ENCODE results near the gene NPNT. TPM values are rescaled to one million over a fixed set of nuclear protein-coding genes. Genes with fewer than 3 reads are reported as not detected.
A peak's percentile ranks its signal among the peaks of the same experiment; 100 is the strongest.

NPNT gene
- total RNA-seq, 4 donors from 2014 or later: 3.6 to 6.6 (median 4.8) TPM

GRCh38 chr4:105957680-105958079 is 62.4 kb downstream of the NPNT start:
- no peak overlapping the region for H3K27ac ChIP-seq
- DNase-seq (ENCODE audit: low spot score in 2 of 2): no peak
- 68% methylated on average over 4 of the region's 4 CpGs for whole genome bisulfite sequencing
- no peaks in the 10 kb centered on the region for H3K36me3 ChIP-seq
- no peaks in the 10 kb centered on the region for H3K27me3 ChIP-seq
- no peak overlapping the region for H3K4me3 ChIP-seq
- H3K9me3 ChIP-seq: no peaks in the 10 kb centered on the region
- TF ChIP-seq POLR2A (IDR thresholded peaks at IDR 0.05) (no peak), EP300 (IDR thresholded peaks at IDR 0.05) (no peak), POLR2AphosphoS5 (IDR thresholded peaks at IDR 0.05) (no peak), CTCF (IDR thresholded peaks at IDR 0.05) (no peak)
- no peaks in the 10 kb centered on the region for H3K4me1 ChIP-seq

GRCh38 chr4:105963461-105964400 is 68.5 kb downstream of the NPNT start:
- 83% methylated on average over 3 of the region's 3 CpGs for WGBS
- Histone ChIP-seq H3K4me3 (no peak overlapping the region), H3K27me3 (no peaks in the 10 kb centered on the region), H3K27ac (no peak overlapping the region), H3K4me1 (no peaks in the 10 kb centered on the region), H3K9me3 (no peaks in the 10 kb centered on the region), H3K36me3 (no peaks in the 10 kb centered on the region)
- DNase-seq (ENCODE audit: low spot score in 2 of 2): no peak
- TF ChIP-seq POLR2AphosphoS5 (IDR thresholded peaks at IDR 0.05): no peak
- no peak for TF ChIP-seq CTCF (IDR thresholded peaks at IDR 0.05)
- no peak for TF ChIP-seq POLR2A (IDR thresholded peaks at IDR 0.05)
- no peak for TF ChIP-seq EP300 (IDR thresholded peaks at IDR 0.05)

GRCh38 chr4:105965183-105965800 is 70.0 kb downstream of the NPNT start:
- TF ChIP-seq EP300 (IDR thresholded peaks at IDR 0.05) (no peak), POLR2AphosphoS5 (IDR thresholded peaks at IDR 0.05) (no peak), CTCF (IDR thresholded peaks at IDR 0.05) (no peak), POLR2A (IDR thresholded peaks at IDR 0.05) (no peak)
- Histone ChIP-seq H3K36me3 (no peaks in the 10 kb centered on the region), H3K9me3 (no peaks in the 10 kb centered on the region), H3K27me3 (no peaks in the 10 kb centered on the region), H3K27ac (no peak overlapping the region), H3K4me3 (no peak overlapping the region), H3K4me1 (no peaks in the 10 kb centered on the region)
- no peak for DNase-seq (ENCODE audit: low spot score in 2 of 2)
- WGBS: 45% methylated on average over 6 of the region's 6 CpGs

- Histone ChIP-seq H3K27ac (no peak overlapping the region), H3K36me3 (no peaks in the 10 kb centered on the region), H3K27me3 (no peaks in the 10 kb centered on the region), H3K4me3 (no peak overlapping the region), H3K4me1 (no peaks in the 10 kb centered on the region), H3K9me3 (no peaks in the 10 kb centered on the region)
- TF ChIP-seq POLR2AphosphoS5 (IDR thresholded peaks at IDR 0.05): no peak
- no peak for TF ChIP-seq CTCF (IDR thresholded peaks at IDR 0.05)
- TF ChIP-seq POLR2A (IDR thresholded peaks at IDR 0.05): no peak
- no peak for TF ChIP-seq EP300 (IDR thresholded peaks at IDR 0.05)
- no peak for DNase-seq (ENCODE audit: low spot score in 2 of 2)
Observed at GRCh38 chr4:105966051-105966450, 70.8 kb downstream of the NPNT start.

GRCh38 chr4:105967058-105967658 is 71.9 kb downstream of the NPNT start:
- 56% methylated on average over 10 of the region's 10 CpGs for WGBS
- Histone ChIP-seq H3K27ac (no peak overlapping the region), H3K27me3 (no peaks in the 10 kb centered on the region), H3K4me1 (no peaks in the 10 kb centered on the region), H3K4me3 (peak overlapping the region; percentile 14), H3K9me3 (no peaks in the 10 kb centered on the region), H3K36me3 (no peaks in the 10 kb centered on the region)
- TF ChIP-seq CTCF (IDR thresholded peaks at IDR 0.05) (no peak), POLR2A (IDR thresholded peaks at IDR 0.05) (no peak), EP300 (IDR thresholded peaks at IDR 0.05) (no peak), POLR2AphosphoS5 (IDR thresholded peaks at IDR 0.05) (no peak)
- no peak for DNase-seq (ENCODE audit: low spot score in 2 of 2)

All from suprapubic skin (tissue), 4 donors.